Measurements from ENCODE around the gene POLD4.
A peak's percentile ranks its signal among the peaks of the same experiment; 100 is the strongest.

Gene POLD4

GRCh38 chr11:67374571-67375281 is 21.4 kb upstream of the POLD4 start:
- POLR2A ChIA-PET = interaction anchor here (0.8 kb wide), 1 partner anchor 22 kb away, joined by 3 read pairs; the partner anchor contains the start of gene POLD4
- CTCF ChIA-PET = interaction anchor here (0.8 to 1.4 kb wide), 7 partner anchors 8 to 29 kb away, joined by 3 to 7 read pairs (median 3); partner anchors contain the start of gene PPP1CA
- DNase-seq (ENCODE audit: extremely low spot score) = no peak
- TF ChIP-seq ARNT (IDR thresholded peaks at IDR 0.05) = no peak
- TF ChIP-seq ELF4 (IDR thresholded peaks at IDR 0.05) = no peak
- no peak for TF ChIP-seq ZNF384 (IDR thresholded peaks at IDR 0.05)
- no peak for TF ChIP-seq FOXK2 (IDR thresholded peaks at IDR 0.05)
- no peak for TF ChIP-seq FOXA1 (IDR thresholded peaks at IDR 0.05)
- no peak for TF ChIP-seq FOXM1 (IDR thresholded peaks at IDR 0.05; ENCODE audit: borderline replicate concordance)

GRCh38 chr11:67373648-67374570 is 20.6 kb upstream of the POLD4 start:
- POLR2A ChIA-PET = interaction anchor here (0.7 to 0.9 kb wide), 3 partner anchors 11 to 22 kb away, joined by 3 to 4 read pairs (median 3); partner anchors contain the start of gene POLD4
- DNase-seq (ENCODE audit: extremely low spot score) = peak; percentile 52
- TF ChIP-seq SUZ12 (IDR thresholded peaks at IDR 0.05) (no peak), ZNF384 (IDR thresholded peaks at IDR 0.05) (0 out of 2 replicates have a peak, but pooled peaks have one; percentile 62)
- CTCF ChIA-PET = interaction anchor here (0.8 to 1.5 kb wide), 9 partner anchors 8 to 28 kb away, joined by 3 to 7 read pairs (median 4); partner anchors contain the start of gene PPP1CA

GRCh38 chr11:67372993-67373647 is 19.8 kb upstream of the POLD4 start, which contains the start of gene CLCF1:
TSS of gene CLCF1 (minus strand) at chr11:67373598. CDS start at chr11:67373539, 59 bp downstream.
- ChIA-PET CTCF (interaction anchor here (0.8 to 1.5 kb wide), 2 partner anchors 12 to 16 kb away, joined by 4 to 5 read pairs; no protein-coding TSS in a partner anchor), POLR2A (interaction anchor here (0.9 to 1.2 kb wide), 4 partner anchors 8 to 20 kb away, joined by 3 to 4 read pairs (median 4); partner anchors contain the start of gene POLD4)
- DNase-seq (ENCODE audit: extremely low spot score) = peak; percentile 68
- TF ChIP-seq SUZ12 (IDR thresholded peaks at IDR 0.05) (no peak), ELF4 (IDR thresholded peaks at IDR 0.05) (no peak), ZNF384 (IDR thresholded peaks at IDR 0.05) (no peak), SP1 (IDR thresholded peaks at IDR 0.05) (no peak), TARDBP (IDR thresholded peaks at IDR 0.05) (no peak), L3MBTL2 (conservative IDR thresholded peaks at IDR 0.05) (no peak), PKNOX1 (IDR thresholded peaks at IDR 0.05) (no peak), FOXM1 (IDR thresholded peaks at IDR 0.05; ENCODE audit: borderline replicate concordance) (no peak), FOXK2 (IDR thresholded peaks at IDR 0.05) (no peak), CTBP1 (IDR thresholded peaks at IDR 0.05; ENCODE audit: borderline replicate concordance) (no peak), HDGF (IDR thresholded peaks at IDR 0.05; ENCODE audit: borderline replicate concordance) (no peak), LEF1 (IDR thresholded peaks at IDR 0.05; ENCODE audit: borderline replicate concordance) (no peak), ARNT (IDR thresholded peaks at IDR 0.05) (no peak), BHLHE40 (IDR thresholded peaks at IDR 0.05; ENCODE audit: borderline replicate concordance) (no peak), NFRKB (IDR thresholded peaks at IDR 0.05) (no peak), FOXA1 (IDR thresholded peaks at IDR 0.05) (no peak)

- TF ChIP-seq TARDBP (IDR thresholded peaks at IDR 0.05) (no peak), PKNOX1 (IDR thresholded peaks at IDR 0.05) (no peak), BHLHE40 (IDR thresholded peaks at IDR 0.05; ENCODE audit: borderline replicate concordance) (no peak), CTBP1 (IDR thresholded peaks at IDR 0.05; ENCODE audit: borderline replicate concordance) (no peak), ELF4 (IDR thresholded peaks at IDR 0.05) (no peak), ZNF384 (IDR thresholded peaks at IDR 0.05) (no peak), LEF1 (IDR thresholded peaks at IDR 0.05; ENCODE audit: borderline replicate concordance) (no peak), NFRKB (IDR thresholded peaks at IDR 0.05) (no peak), FOXK2 (IDR thresholded peaks at IDR 0.05) (no peak), FOXM1 (IDR thresholded peaks at IDR 0.05; ENCODE audit: borderline replicate concordance) (no peak), HDGF (IDR thresholded peaks at IDR 0.05; ENCODE audit: borderline replicate concordance) (no peak), L3MBTL2 (conservative IDR thresholded peaks at IDR 0.05) (no peak), SUZ12 (IDR thresholded peaks at IDR 0.05) (no peak), FOXA1 (IDR thresholded peaks at IDR 0.05) (no peak)
- ChIA-PET POLR2A (interaction anchor here (1.1 to 1.5 kb wide), 4 partner anchors 9 to 19 kb away, joined by 3 to 4 read pairs (median 3); partner anchors contain the start of gene POLD4), CTCF (interaction anchor here (0.8 to 4.0 kb wide), 4 partner anchors 10 to 21 kb away, joined by 4 to 25 read pairs (median 4); no protein-coding TSS in a partner anchor)
- DNase-seq (ENCODE audit: extremely low spot score) = no peak
Measured at GRCh38 chr11:67372321-67372992, 19.1 kb upstream of the POLD4 start.

- TF ChIP-seq FOXM1 (IDR thresholded peaks at IDR 0.05; ENCODE audit: borderline replicate concordance) (no peak), L3MBTL2 (conservative IDR thresholded peaks at IDR 0.05) (no peak), SP1 (IDR thresholded peaks at IDR 0.05) (no peak), CTBP1 (IDR thresholded peaks at IDR 0.05; ENCODE audit: borderline replicate concordance) (no peak), ARNT (IDR thresholded peaks at IDR 0.05) (no peak), HDGF (IDR thresholded peaks at IDR 0.05; ENCODE audit: borderline replicate concordance) (no peak), FOXA1 (IDR thresholded peaks at IDR 0.05) (no peak), PKNOX1 (IDR thresholded peaks at IDR 0.05) (no peak), ELF4 (IDR thresholded peaks at IDR 0.05) (no peak), ZNF384 (IDR thresholded peaks at IDR 0.05) (no peak), TARDBP (IDR thresholded peaks at IDR 0.05) (no peak), NFRKB (IDR thresholded peaks at IDR 0.05) (no peak), BHLHE40 (IDR thresholded peaks at IDR 0.05; ENCODE audit: borderline replicate concordance) (no peak), SUZ12 (IDR thresholded peaks at IDR 0.05) (no peak), FOXK2 (IDR thresholded peaks at IDR 0.05) (no peak), LEF1 (IDR thresholded peaks at IDR 0.05; ENCODE audit: borderline replicate concordance) (no peak)
- ChIA-PET CTCF (interaction anchor here (1.4 to 4.0 kb wide), 2 partner anchors 10 to 21 kb away, joined by 4 to 25 read pairs; no protein-coding TSS in a partner anchor), POLR2A (interaction anchor here (1.2 to 1.5 kb wide), 2 partner anchors 10 to 13 kb away, joined by 3 to 4 read pairs; no protein-coding TSS in a partner anchor)
- no peak for DNase-seq (ENCODE audit: extremely low spot score)
Measured at GRCh38 chr11:67371911-67372320, 18.6 kb upstream of the POLD4 start.

Data from HEK293T (cell line).